ENCODE data around the gene EVI5.

EVI5 gene

DNA sequence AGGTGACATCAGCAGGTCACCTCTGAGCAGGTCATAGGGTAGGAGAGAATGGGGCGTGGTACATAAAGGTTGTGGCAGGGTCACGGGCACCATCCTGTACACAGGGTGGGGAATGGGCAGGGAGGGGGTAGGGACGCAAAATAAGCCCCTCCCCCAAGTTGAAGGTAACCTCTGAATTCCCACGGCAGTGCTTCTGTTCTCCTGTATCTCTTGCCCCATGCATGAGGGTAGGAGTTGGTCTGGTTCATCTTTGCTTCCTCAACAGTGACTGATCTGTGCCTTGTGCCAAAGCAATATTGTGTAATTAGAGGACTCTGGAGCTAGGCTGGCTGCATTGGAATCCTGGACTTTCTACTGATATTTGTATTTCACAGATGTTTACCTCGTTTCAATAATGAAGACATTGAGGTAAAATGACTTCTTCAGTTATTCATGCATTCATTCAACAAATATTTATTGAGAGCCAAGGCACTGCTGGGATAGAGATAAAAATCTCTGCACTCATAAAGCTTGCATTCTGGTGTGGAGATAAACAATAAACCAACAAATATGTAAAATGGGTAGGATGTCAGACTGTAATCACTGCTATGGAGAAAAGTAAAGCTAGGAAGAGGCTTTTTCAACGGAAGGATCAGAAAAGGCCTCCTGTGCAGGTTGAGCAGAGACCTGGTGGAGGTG lies 279.8 kb downstream of the EVI5 start:
- DNase-seq: no peak

- DNase-seq: no peak
Observed at GRCh38 chr1:92504291-92505014, 280.5 kb downstream of the EVI5 start.

DNA sequence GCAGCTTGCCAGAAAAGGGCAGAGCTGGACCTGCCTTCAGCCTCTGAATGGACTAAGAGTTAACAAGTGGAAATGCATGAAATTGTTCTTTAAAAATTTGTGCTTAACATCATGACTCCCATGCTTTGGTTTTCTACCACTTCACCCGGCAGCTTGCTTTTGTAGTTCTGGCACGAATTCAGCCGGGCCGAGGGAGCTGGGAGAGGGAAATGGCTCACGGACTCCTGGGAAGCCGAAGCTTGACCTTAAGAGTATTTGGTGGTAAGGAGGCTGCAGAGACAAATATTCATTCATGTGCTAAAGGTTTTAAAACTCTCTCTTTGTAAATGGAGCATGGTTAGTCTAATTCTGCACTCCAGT lies 281.0 kb downstream of the EVI5 start:
- no peak for DNase-seq

DNA sequence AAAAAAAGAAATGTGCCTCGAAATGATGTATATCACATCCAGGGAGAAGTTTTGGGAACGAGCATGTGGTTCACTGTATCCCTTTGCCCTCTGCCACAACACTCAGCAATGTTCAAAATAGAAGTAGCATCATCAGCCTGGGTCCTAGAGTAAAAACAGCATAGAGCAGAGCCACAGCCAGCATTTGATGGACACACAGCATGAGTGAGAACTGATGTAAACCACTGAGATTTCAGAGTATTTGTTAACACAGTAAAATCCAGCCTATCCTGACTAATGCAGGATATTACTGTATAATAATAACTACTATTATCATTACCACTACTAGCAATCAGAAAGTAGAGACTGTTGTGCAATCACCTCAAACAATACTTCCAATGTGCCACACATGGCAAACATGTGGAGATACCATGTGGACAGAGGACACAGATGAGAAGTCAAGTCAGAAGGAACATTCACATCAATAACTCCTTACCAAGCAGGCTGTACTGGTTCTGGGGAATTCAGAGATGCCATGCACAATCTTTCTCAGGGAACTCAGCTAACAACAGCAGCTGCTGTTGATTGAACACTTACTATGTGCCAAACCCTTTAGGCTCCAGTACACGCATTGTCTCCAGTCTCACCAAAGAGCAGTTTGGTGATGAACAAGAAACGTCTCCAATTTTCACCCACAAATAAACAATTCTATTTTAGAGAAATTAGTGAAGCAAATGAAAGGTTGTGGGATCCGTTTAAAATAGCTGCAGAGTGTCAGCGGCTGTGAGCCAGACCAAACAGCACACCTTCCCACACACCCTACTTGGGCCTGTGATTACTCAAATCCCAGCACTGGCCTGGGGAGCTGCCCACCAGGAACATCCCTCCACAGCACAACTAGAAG lies 281.6 kb downstream of the EVI5 start:
- DNase-seq: no peak

- DNase-seq: no peak
Observed at GRCh38 chr1:92502247-92502646, 282.7 kb downstream of the EVI5 start.

DNA sequence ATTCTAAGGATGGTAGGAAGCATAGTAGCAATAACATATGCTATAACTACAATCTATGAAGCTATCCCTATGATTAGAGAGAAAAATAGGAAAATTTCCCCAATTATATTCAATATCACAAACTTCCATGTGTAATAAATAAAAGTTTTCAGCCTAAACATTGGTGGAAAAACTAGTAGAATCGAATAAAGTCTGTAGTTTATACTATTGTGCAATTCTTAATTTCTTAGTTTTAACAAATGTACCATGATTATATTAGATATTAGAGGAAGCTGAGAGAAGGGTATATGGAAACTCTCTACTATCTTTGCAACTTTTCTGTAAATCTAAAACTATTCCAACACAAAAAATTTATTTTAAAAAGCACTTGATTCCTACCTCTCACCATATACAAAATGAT lies 284.4 kb downstream of the EVI5 start:
- no peak for DNase-seq

- DNase-seq: no peak
Observed at GRCh38 chr1:92495392-92496063, 289.4 kb downstream of the EVI5 start.

- no peak for DNase-seq
Observed at GRCh38 chr1:92494485-92495141, 290.3 kb downstream of the EVI5 start.

- no peak for DNase-seq
Observed at GRCh38 chr1:92493139-92493538, 291.8 kb downstream of the EVI5 start.

DNA sequence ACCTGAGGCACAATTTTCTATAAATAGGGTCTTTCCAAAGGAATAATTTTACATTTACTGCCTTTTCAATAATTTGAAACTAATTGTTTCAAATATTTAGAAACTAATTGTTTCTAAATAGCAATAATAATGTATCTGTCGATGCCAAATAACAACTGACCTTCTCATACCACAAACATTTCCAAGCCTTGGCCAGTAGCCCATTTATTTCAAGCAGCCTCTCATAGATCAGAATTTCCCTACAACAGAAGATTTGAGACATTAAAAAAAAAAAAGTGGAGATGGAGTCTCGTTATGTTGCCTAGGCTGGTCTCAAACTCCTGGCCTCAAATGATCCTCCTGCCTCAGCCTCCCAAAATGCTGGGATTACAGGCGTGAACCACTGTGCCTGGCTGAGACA lies 296.1 kb downstream of the EVI5 start:
- no peak for DNase-seq

- no peak for DNase-seq
Observed at GRCh38 chr1:92488416-92488815, 296.5 kb downstream of the EVI5 start.

- DNase-seq: no peak
Observed at GRCh38 chr1:92487078-92487605, 297.8 kb downstream of the EVI5 start.

DNA sequence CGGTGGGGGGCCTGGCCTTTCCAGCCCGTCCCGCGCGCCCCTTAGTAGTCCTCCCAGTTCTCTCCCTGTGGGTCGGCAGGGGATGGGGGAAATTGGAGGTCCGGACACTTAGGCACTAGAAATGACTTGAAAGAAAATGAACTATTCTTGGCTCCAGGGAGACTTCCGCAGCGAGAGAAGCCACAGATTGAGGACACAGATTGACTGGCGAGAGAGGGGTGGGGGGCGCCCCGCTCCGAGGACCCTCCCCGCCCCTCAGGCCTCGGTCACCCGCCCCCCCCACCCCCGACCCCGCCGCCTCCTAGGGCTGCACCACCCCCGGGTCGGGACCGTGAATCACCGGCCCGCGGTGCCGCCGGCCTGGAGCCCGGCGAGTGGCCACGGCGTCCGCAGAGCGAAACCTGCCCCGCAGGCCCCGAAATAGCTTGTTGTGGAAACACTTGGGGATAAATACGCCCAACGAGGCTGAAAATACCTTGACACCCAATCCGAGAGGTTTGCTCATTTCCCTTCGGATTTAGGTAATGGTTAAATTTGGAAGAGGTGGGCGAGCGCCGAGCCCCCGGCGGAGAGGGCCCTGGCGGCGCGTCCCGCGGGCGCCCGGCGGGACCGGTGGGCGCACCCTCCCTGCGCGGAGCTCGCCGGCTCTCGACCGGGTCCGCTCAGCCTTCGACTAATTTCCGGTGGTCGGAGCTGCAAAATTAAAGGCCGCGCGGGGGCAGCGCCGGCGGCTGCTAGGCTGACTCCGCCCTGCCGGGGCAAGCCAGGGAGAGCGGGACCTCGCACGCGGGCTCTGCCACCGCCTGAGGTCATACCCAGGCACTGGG lies 298.4 kb downstream of the EVI5 start, which contains the start of gene GFI1:
Gene GFI1, minus strand, starts transcription at position 675 of the 827 bp plus-strand sequence. CDS start 3,438 bp downstream, outside the sequence.
- DNase-seq: peak; percentile 58

DNA sequence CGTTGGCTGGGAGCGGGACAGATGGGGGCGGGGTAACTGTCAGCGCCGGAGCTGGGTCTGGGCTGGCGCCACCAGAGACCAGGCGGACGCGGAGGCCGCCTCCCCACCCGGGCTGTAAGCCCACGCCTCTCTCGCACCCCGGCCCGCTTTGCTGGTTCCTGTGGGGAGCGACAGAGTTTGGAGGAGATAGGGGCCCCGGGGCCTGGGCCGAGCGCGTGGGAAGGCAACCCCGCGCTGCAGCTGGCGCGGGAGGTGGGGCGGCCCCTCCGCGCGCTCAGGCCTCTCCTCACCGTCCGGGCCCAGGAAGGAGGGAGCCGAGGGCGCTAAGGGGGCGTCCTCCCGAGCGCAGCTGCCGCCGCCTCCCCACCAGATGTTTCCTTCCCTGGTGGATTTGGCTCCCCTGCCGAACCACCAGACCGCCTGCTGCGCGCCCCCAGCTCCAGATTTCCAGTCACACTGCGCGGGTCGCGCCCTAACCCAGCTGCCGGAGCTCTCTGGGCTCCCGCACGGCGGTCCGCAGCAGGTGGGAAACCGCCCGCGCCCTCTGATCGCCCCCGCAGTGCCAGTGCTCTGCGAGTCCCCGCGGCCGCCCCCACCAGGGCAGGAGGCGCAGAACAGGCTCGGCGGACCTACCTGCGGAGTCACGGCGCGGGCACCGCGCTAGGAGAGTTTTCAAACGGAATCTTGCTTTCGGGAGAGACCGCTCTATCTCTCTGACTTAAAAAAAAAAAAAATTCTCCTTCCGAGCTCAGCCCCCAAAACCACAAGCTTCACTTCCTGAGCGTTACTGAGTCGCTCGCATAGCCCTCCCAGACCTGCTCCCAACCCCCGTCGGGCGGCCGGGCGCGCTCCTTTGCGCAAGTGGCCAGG lies 299.3 kb downstream of the EVI5 start:
- DNase-seq: peak; percentile 75

DNA sequence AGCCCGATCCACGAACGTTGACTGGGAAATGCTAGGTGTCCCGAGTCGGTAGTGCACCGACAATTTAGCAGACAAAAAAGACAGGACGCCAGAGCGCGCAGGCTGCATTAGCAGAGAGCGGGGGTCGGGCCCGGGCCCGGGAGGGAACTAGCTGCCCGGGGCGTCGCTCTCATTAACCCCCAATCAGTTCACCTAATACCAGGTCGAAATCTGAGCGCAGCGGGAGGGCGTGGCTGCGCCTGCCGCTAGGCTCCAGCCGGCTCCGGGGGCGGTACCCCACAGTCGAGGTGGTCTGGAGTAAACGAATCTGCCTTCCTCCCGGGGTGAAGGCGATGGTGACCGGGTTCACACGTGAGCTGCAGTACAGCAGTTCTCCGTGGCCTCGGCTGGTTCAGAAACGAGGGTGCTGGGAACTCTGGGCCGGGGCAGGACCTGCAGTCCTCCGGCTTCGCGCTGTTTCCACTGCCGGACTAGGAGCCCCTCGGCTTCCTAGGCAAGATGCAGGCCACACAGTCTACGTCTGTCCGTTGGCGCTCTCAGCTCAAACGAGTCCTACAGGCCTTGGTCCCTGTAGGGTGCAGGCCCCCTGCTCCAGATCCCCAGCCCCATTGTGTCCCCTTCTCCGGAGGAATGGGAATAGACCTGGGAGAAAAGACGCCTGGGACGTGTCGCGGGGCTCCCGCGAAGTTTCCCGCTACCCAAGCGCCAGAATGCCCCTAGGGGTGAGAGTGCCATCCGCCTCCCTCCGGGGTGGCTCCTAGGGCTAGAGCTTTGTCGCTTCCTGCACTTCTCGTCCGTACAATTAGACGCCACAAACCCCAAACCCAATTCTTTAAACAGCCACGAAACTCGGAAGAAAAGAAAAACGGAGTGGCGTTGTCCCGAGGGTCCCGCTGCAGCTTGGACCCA lies 300.2 kb downstream of the EVI5 start:
- peak; percentile 41 for DNase-seq

DNA sequence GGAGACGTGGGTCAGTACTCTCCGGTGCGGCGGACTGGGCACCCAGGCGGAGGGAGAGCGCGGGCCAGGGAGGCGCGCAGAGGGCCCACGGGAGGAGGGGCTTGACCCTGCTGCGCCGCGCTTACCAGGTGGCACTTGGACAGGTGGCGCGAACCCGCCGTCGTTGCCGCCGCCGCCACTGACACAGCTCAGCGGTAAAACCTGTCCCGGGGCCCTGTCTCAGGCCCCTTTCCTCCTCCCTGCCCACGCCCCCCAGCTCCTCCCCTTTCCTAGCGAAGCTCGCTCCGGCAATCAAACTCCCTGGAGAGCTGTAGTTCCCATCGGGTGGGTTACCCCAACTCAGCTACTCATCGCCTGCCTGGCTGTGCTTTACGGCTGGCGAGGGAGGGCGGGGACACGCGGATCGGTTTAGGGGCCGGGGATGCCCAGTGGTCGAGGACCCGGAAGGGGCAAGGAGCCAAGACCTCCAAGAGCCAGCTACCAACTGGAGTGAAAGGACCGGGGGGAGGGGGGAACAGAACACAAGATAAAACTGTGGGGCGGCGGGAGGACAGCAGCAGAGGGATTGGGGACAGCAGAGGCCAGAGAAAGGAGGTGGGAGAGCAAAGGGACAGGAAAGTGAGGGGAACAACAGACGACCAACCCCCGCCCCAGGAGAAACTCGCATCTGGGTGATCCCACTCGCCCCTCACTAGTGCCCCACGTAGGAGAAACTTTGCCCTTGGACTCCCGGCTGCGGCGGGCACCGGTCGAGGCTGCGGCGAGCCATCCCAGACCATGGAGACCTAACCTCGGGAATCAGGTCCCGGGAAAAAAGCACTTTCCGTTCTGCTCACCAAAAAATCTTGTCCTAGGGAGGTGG lies 301.1 kb downstream of the EVI5 start:
- DNase-seq: peak; percentile 31

- DNase-seq: no peak
Observed at GRCh38 chr1:92482665-92483609, 302.0 kb downstream of the EVI5 start.
